Right hindlimb (tissue), 1 donor: ENCODE measurements around the gene AZIN2.

ENCODE experiments used
- DNase-seq: peaks from one replicate; pipeline ENCODE4 v3.0.0-alpha.2; 2018

Gene AZIN2

GRCh38 chr1:33158366-33158765 is 77.4 kb downstream of the AZIN2 start:
- DNase-seq, result no peak

- DNase-seq, result no peak
These were observed 78.6 kb downstream of the AZIN2 start for GRCh38 chr1:33159577-33159976.

- peak; percentile 83 for DNase-seq
These were observed 80.2 kb downstream of the AZIN2 start for GRCh38 chr1:33161061-33161681.

GRCh38 chr1:33162141-33162540 is 81.2 kb downstream of the AZIN2 start:
- no peak for DNase-seq

- peak; percentile 64 for DNase-seq
These were observed 82.9 kb downstream of the AZIN2 start for GRCh38 chr1:33163621-33164519.

GRCh38 chr1:33165209-33165608 is 84.3 kb downstream of the AZIN2 start:
- DNase-seq, result no peak

GRCh38 chr1:33165809-33166208 is 84.9 kb downstream of the AZIN2 start:
- DNase-seq, result no peak

- DNase-seq, result no peak
These were observed 86.9 kb downstream of the AZIN2 start for GRCh38 chr1:33167650-33168447.

GRCh38 chr1:33168556-33169289 is 87.8 kb downstream of the AZIN2 start:
- peak; percentile 48 for DNase-seq

GRCh38 chr1:33169290-33170055 is 88.5 kb downstream of the AZIN2 start:
- no peak for DNase-seq
